Measurements from ENCODE around the gene ABLIM1.

GRCh38 chr10:114547056-114547455, 111.0 kb downstream of the ABLIM1 start:
- TF ChIP-seq EZH2 (IDR thresholded peaks at IDR 0.05; ENCODE audit: low read depth, unreplicated experiment), result no peak
- TF ChIP-seq CTCF (conservative IDR thresholded peaks at IDR 0.05; ENCODE audit: low read depth in 2 of 2), result no peak
- no peak for TF ChIP-seq POLR2AphosphoS5 (IDR thresholded peaks at IDR 0.05; ENCODE audit: low read depth)
- TF ChIP-seq JUNB (IDR thresholded peaks at IDR 0.05; ENCODE audit: unreplicated experiment), result no peak
- TF ChIP-seq EZH2phosphoT487 (IDR thresholded peaks at IDR 0.05; ENCODE audit: unreplicated experiment), result no peak
- no peak for TF ChIP-seq CREB1 (CRISPR knock-in tag; IDR thresholded peaks at IDR 0.05; ENCODE audit: low read depth)
- no peak for TF ChIP-seq ZNF331 (CRISPR knock-in tag; IDR thresholded peaks at IDR 0.05; ENCODE audit: low read depth)
- no peak for TF ChIP-seq REST (IDR thresholded peaks at IDR 0.05; ENCODE audit: unreplicated experiment)
- TF ChIP-seq ETS1 (IDR thresholded peaks at IDR 0.05), result no peak
- no peak for TF ChIP-seq STAT1 (IDR thresholded peaks at IDR 0.05; ENCODE audit: unreplicated experiment)
- no peak for TF ChIP-seq NANOG (IDR thresholded peaks at IDR 0.05; ENCODE audit: borderline replicate concordance)
- no peak for TF ChIP-seq ZNF114 (CRISPR knock-in tag; IDR thresholded peaks at IDR 0.05)
- no peak for TF ChIP-seq ZNF462 (CRISPR knock-in tag; IDR thresholded peaks at IDR 0.05)
